Keratinocyte (primary cell): ENCODE measurements around the gene CCDC83. TPM values are rescaled to one million over a fixed set of nuclear protein-coding genes. Genes with fewer than 3 reads are reported as not detected.

ENCODE experiments used
- DNase-seq: peaks from one replicate; pipeline ENCODE4 v3.0.0-alpha.2; 2011; ENCODE audit warnings: low read depth, missing footprints, low spot score
- FAIRE-seq: peaks from 2 replicates; lab custom pipeline; 2011; peaks lifted over from hg19 to GRCh38; lab: Jason Lieb, UNC
- H2AFZ ChIP-seq: 2 replicates; pipeline ENCODE4 v1.6.0; 2012; ENCODE audit warnings: low read length, control low read depth, inconsistent platforms; ENCODE audit not compliant: control insufficient read depth
- H3K27ac ChIP-seq: 2 replicates; pipeline ENCODE4 v1.5.1; 2011; ENCODE audit warnings: low read length; ENCODE audit not compliant: control insufficient read depth, insufficient read depth
- H3K27me3 ChIP-seq: 3 replicates; pipeline ENCODE4 v1.6.0; 2011; ENCODE audit warnings: low read length; ENCODE audit not compliant: control insufficient read depth, insufficient read depth; ENCODE audit errors: extremely low read depth
- H3K36me3 ChIP-seq, 2 experiments: 2 replicates in 1 of 2; 3 replicates in 1 of 2; pipeline ENCODE4 v1.5.1; 2011; ENCODE audit warnings: low read length in 2 of 2, mild to moderate bottlenecking in 1 of 2; ENCODE audit not compliant: control insufficient read depth in 2 of 2, insufficient read depth in 2 of 2; ENCODE audit errors: extremely low read depth in 1 of 2
- H3K4me1 ChIP-seq: 3 replicates; pipeline ENCODE4 v1.5.1; 2011; ENCODE audit warnings: low read length; ENCODE audit not compliant: control insufficient read depth, insufficient read depth; ENCODE audit errors: extremely low read depth
- H3K4me2 ChIP-seq: 3 replicates; pipeline ENCODE4 v1.6.0; 2011; ENCODE audit warnings: low read depth, low read length; ENCODE audit not compliant: control insufficient read depth, insufficient read depth; ENCODE audit errors: extremely low read depth
- H3K4me3 ChIP-seq, 3 experiments: fragments of 200-600 bp in 1 of 3; sonication (generic) in 1 of 3; 2 replicates in 2 of 3; 3 replicates in 1 of 3; pipeline ENCODE4 v1.5.1; 2011 to 2016; ENCODE audit warnings: low read length in 3 of 3, mild to moderate bottlenecking in 3 of 3, control low read depth in 2 of 3, inconsistent platforms in 1 of 3, low read depth in 1 of 3, mixed read lengths in 1 of 3, mixed run types in 1 of 3, moderate library complexity in 1 of 3; ENCODE audit not compliant: control insufficient read depth in 2 of 3, insufficient read depth in 2 of 3; ENCODE audit errors: extremely low read depth in 1 of 3
- H3K79me2 ChIP-seq: 2 replicates; pipeline ENCODE4 v1.6.0; 2012; ENCODE audit warnings: low read length; ENCODE audit not compliant: control insufficient read depth, insufficient read depth
- H3K9ac ChIP-seq: 3 replicates; pipeline ENCODE4 v1.6.0; 2011; ENCODE audit warnings: low read length; ENCODE audit not compliant: control insufficient read depth, insufficient read depth; ENCODE audit errors: extremely low read depth
- H3K9me1 ChIP-seq: 3 replicates; pipeline ENCODE4 v1.6.0; 2011; ENCODE audit warnings: low read length; ENCODE audit not compliant: control insufficient read depth, insufficient read depth; ENCODE audit errors: extremely low read depth
- H3K9me3 ChIP-seq: 2 replicates; pipeline ENCODE4 v1.5.1; 2012; ENCODE audit warnings: low read depth, low read length; ENCODE audit not compliant: control insufficient read depth
- H4K20me1 ChIP-seq: 3 replicates; pipeline ENCODE4 v1.6.0; 2011; ENCODE audit warnings: low read length; ENCODE audit not compliant: control insufficient read depth, insufficient read depth; ENCODE audit errors: extremely low read depth
- CTCF ChIP-seq, 3 experiments: IDR thresholded peaks in 1 of 3; conservative IDR thresholded peaks in 1 of 3; optimal IDR thresholded peaks in 1 of 3; 2 replicates in 2 of 3; 3 replicates in 1 of 3; pipeline versions ENCODE3 to v1.5.1; 2011; ENCODE audit warnings: low read length in 3 of 3, mild to moderate bottlenecking in 3 of 3, moderate library complexity in 2 of 3, control low read depth in 1 of 3, inconsistent platforms in 1 of 3; ENCODE audit not compliant: insufficient read depth in 2 of 3; ENCODE audit errors: extremely low read depth in 1 of 3
- EZH2 ChIP-seq: IDR thresholded peaks from one replicate; pipeline ENCODE4 v1.6.1; 2012; ENCODE audit warnings: inconsistent platforms, mild to moderate bottlenecking, low read length, moderate library complexity
- dilution Hi-C: fragments of 300-500 bp; cut with MboI; formaldehyde crosslinking; loops from one replicate; pipeline ENCODE4 v1.7.0; 2020; ENCODE audit warnings: low sequenced_read_pairs; ENCODE audit not compliant: extremely low pct_ligation_motif_present
- polyA plus RNA-seq, 5 experiments: library from polyadenylated mRNA; depleted of rRNA in 3 of 5; stranded (reverse) in 3 of 5; stranded (forward) in 1 of 5; unstranded in 1 of 5; fragments of >200 nt; gene quantifications; 1 replicate in 1 of 5; 2 replicates in 3 of 5; 3 replicates in 1 of 5; pipeline versions ENCODE4 v1.2.1 to v1.2.3, GENCODE V29; 2011 to 2012; ENCODE audit warnings: missing spikeins in 2 of 5, low read depth in 1 of 5, low replicate concordance in 1 of 5

CCDC83 gene
- polyA plus RNA-seq, 1 donor (not counting 4 experiments of a cell fraction or from before 2014, with no cell fraction given), result not detected

GRCh38 chr11:85961930-85962363 is 106.8 kb downstream of the CCDC83 start:
- Histone ChIP-seq H3K9ac (no peak overlapping the region), H4K20me1 (peaks cover 5% of the 10 kb centered on the region), H3K9me1 (no peaks in the 10 kb centered on the region), H2AFZ (no peak overlapping the region), H3K36me3 (peaks cover 16 to 21% of the 10 kb centered on the region in 2 experiments), H3K9me3 (no peaks in the 10 kb centered on the region), H3K4me2 (peak overlapping the region; percentile 52), H3K4me3 (no peak overlapping the region), H3K27me3 (no peaks in the 10 kb centered on the region), H3K4me1 (peaks cover 15% of the 10 kb centered on the region), H3K79me2 (peaks cover 20% of the 10 kb centered on the region), H3K27ac (peak overlapping the region; percentile 37)
- DNase-seq, result no peak
- TF ChIP-seq EZH2 (no peak), CTCF (optimal IDR thresholded peaks at IDR 0.05 in 1 of 3, IDR thresholded peaks at IDR 0.05 in 1 of 3, conservative IDR thresholded peaks at IDR 0.05 in 1 of 3; ENCODE audit: extremely low read depth in 1 of 3, insufficient read depth in 2 of 3, low read length in 3 of 3) (no peak)
- peak; percentile 68 for FAIRE-seq
- dilution Hi-C loops, result no loop called here

- no peak overlapping the region for H3K9ac ChIP-seq
- no peaks in the 10 kb centered on the region for H3K27me3 ChIP-seq
- no peak overlapping the region for H3K27ac ChIP-seq
- dilution Hi-C loops, result no loop called here
- H2AFZ ChIP-seq, result no peak overlapping the region
- DNase-seq, result no peak
- peaks cover 12 to 21% of the 10 kb centered on the region in 2 experiments for H3K36me3 ChIP-seq
- no peak overlapping the region for H3K4me2 ChIP-seq
- H3K4me3 ChIP-seq, result no peak overlapping the region
- FAIRE-seq, result no peak
- peaks cover 34% of the 10 kb centered on the region for H3K79me2 ChIP-seq
- H3K4me1 ChIP-seq, result peaks cover 15% of the 10 kb centered on the region
- no peaks in the 10 kb centered on the region for H3K9me1 ChIP-seq
- TF ChIP-seq CTCF (optimal IDR thresholded peaks at IDR 0.05 in 1 of 3, IDR thresholded peaks at IDR 0.05 in 1 of 3, conservative IDR thresholded peaks at IDR 0.05 in 1 of 3; ENCODE audit: extremely low read depth in 1 of 3, insufficient read depth in 2 of 3, low read length in 3 of 3) (no peak), EZH2 (no peak)
- H3K9me3 ChIP-seq, result no peaks in the 10 kb centered on the region
- H4K20me1 ChIP-seq, result peaks cover 5% of the 10 kb centered on the region
These were observed 110.0 kb downstream of the CCDC83 start for GRCh38 chr11:85965202-85965601.
